Nephron (organoid): Measurements from ENCODE around the gene ZNF451.
"Not testable (repeated sequence)": the region's sequence is repeated elsewhere in the genome, so short reads cannot be mapped to it uniquely, and the experiment has no call there.

Experiments
- H3K27ac Mint-ChIP-seq, 3 experiments: 2 replicates each; pipeline ENCODE4 v1.8.0; 2020; ENCODE audit warnings: mixed read lengths in 3 of 3, mild to moderate bottlenecking in 2 of 3, moderate library complexity in 1 of 3
- H3K27me3 Mint-ChIP-seq: 2 replicates; pipeline ENCODE4 v1.8.0; 2021; ENCODE audit warnings: low read depth, mild to moderate bottlenecking, moderate library complexity, mixed read lengths
- H3K36me3 Mint-ChIP-seq: 2 replicates; pipeline ENCODE4 v1.8.0; 2020; ENCODE audit warnings: low read depth, mixed read lengths
- H3K4me1 Mint-ChIP-seq: 2 replicates; pipeline ENCODE4 v1.8.0; 2020; ENCODE audit warnings: mixed read lengths
- H3K4me3 Mint-ChIP-seq, 3 experiments: 2 replicates each; pipeline ENCODE4 v1.8.0; 2020; ENCODE audit warnings: mild to moderate bottlenecking in 3 of 3, mixed read lengths in 3 of 3, moderate library complexity in 2 of 3
- H3K9me3 Mint-ChIP-seq: 2 replicates; pipeline ENCODE4 v1.8.0; 2020; ENCODE audit warnings: mixed read lengths
- CTCF ChIP-seq, 3 experiments: fragments of 200-600 bp; sonication (generic); IDR thresholded peaks; one replicate each; pipeline ENCODE4 v1.5.0; 2021; ENCODE audit warnings: antibody characterized with exemption in 3 of 3; ENCODE audit not compliant: unreplicated experiment in 3 of 3

ZNF451 gene

GRCh38 chr6:57089687-57090457, at the start of gene ZNF451:
ZNF451 (plus strand) TSS chr6:57090188; CDS start chr6:57090254, 66 bp downstream.
- Mint-ChIP-seq H3K27ac (peak within 1 kb of the TSS; percentile 88 to 91 (median 90)), H3K27me3 (no peaks in the 10 kb centered on the region), H3K36me3 (peaks cover 18% of the 10 kb centered on the region), H3K4me3 (peak within 1 kb of the TSS; percentile 83 to 87 (median 83)), H3K9me3 (no peaks in the 10 kb centered on the region), H3K4me1 (peaks cover 33% of the 10 kb centered on the region)
- TF ChIP-seq CTCF (IDR thresholded peaks at IDR 0.05; ENCODE audit: unreplicated experiment in 3 of 3): no peak

GRCh38 chr6:57044061-57044460, 45.9 kb upstream of the ZNF451 start:
- H3K27me3 Mint-ChIP-seq, H3K9me3 Mint-ChIP-seq, H3K27ac Mint-ChIP-seq: not testable (repeated sequence)
- peaks cover 10% of the 10 kb centered on the region for H3K36me3 Mint-ChIP-seq
- peaks cover 12% of the 10 kb centered on the region for H3K4me1 Mint-ChIP-seq
- H3K4me3 Mint-ChIP-seq: peak overlapping the region; percentile 12 to 66 (median 35)

DNA sequence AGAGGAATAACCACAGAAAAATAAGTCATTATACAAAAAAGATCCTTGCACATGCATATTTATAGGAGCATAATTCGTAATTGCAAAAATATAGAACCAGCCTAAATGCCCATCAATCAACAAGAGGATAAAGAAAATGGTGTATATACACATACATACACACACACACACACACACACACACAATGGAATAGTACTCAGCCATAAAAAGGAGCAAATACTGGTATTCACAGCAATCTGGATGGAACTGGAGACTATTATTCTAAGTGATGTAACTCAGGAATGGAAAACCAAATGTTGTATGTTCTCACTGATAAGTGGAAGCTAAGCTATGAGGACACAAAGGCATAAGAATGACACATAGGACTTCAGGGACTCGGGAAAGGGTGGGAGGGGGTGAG, 45.4 kb upstream of the ZNF451 start:
- Mint-ChIP-seq H3K36me3 (peaks cover 15% of the 10 kb centered on the region), H3K27me3 (peaks cover 9% of the 10 kb centered on the region), H3K9me3 (peaks cover 4% of the 10 kb centered on the region), H3K4me1 (peaks cover 17% of the 10 kb centered on the region), H3K4me3 (peak overlapping the region in 2 of 3 experiments; percentile 66 to 67), H3K27ac (no peak overlapping the region)
- TF ChIP-seq CTCF (IDR thresholded peaks at IDR 0.05; ENCODE audit: unreplicated experiment in 3 of 3): no peak

GRCh38 chr6:57046332-57047256, 43.4 kb upstream of the ZNF451 start, which contains the start of gene KIAA1586:
KIAA1586 (plus strand) TSS chr6:57046693; CDS start chr6:57046756, 63 bp downstream.
- H3K4me3 Mint-ChIP-seq: peak within 1 kb of the TSS; percentile 97 to 98 (median 98)
- H3K27me3 Mint-ChIP-seq, H3K9me3 Mint-ChIP-seq: not testable (repeated sequence)
- H3K4me1 Mint-ChIP-seq: peaks cover 24% of the 10 kb centered on the region
- peak within 1 kb of the TSS; percentile 89 to 97 (median 92) for H3K27ac Mint-ChIP-seq
- H3K36me3 Mint-ChIP-seq: peaks cover 29% of the 10 kb centered on the region

DNA sequence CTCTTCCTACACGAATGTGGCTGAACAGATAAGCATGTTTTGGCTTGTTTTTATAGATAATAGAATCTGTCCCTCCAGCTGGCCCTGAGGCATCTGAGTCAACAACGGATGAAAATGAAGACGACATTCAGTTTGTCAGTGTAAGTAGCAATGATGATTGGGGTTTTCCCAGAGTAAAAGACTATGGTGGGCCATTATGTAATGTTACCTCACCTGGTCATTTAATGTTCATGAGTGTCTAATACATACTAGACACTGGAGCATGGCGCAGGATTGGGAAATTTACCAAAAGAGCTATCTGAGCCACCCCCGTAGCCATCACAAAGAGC, 42.8 kb upstream of the ZNF451 start:
- not testable (repeated sequence) for H3K27ac Mint-ChIP-seq, H3K4me3 Mint-ChIP-seq, H3K9me3 Mint-ChIP-seq, H3K27me3 Mint-ChIP-seq
- Mint-ChIP-seq H3K4me1 (peaks cover 24% of the 10 kb centered on the region), H3K36me3 (peaks cover 36% of the 10 kb centered on the region)

DNA sequence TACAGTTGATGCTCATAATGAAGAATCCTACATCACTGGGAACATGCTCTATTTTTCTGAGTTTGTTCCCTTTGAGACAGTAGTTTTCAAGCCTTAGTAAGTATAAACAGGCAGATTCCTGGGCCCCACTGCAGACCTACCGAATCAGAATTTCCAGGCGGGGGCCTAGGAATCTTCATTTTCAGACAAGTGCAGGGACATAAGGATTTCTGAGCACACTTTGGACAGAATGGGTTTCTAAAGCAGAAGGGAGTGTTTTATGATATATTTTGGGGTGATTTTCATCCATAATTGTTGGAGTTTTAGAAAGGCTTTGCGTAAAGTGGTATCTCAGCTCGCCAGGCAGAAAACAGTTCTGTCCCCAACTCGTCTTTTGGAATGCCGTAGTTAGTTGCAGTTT, 42.1 kb upstream of the ZNF451 start:
- Mint-ChIP-seq H3K4me3 (peak overlapping the region; percentile 78 to 80 (median 80)), H3K36me3 (peaks cover 40% of the 10 kb centered on the region), H3K4me1 (peaks cover 24% of the 10 kb centered on the region), H3K27ac (peak overlapping the region in 1 of 3 experiments; percentile 70)
- H3K9me3 Mint-ChIP-seq, H3K27me3 Mint-ChIP-seq: not testable (repeated sequence)

DNA sequence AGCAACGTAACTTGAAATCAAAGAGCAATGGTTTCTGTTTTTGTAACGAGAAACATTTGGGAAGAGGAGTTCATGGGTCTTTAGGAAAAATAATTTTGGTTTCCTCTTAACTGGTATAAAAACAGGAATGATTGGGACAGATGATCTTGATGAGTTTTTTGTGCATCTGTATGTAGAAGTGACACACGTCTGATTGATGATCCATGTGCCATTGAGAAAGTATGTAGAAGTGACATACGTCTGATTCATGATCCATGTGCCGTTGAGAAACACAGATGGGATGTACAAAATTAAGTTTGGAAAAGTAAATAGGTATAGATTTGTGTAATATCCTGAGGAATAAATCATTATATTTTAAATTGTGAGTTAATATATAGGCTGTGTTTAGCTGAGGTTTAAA, 41.4 kb upstream of the ZNF451 start:
- TF ChIP-seq CTCF (IDR thresholded peaks at IDR 0.05; ENCODE audit: unreplicated experiment in 3 of 3): no peak
- peaks cover 24% of the 10 kb centered on the region for H3K4me1 Mint-ChIP-seq
- peaks cover 4% of the 10 kb centered on the region for H3K9me3 Mint-ChIP-seq
- peaks cover 47% of the 10 kb centered on the region for H3K36me3 Mint-ChIP-seq
- H3K27me3 Mint-ChIP-seq: no peaks in the 10 kb centered on the region
- peak overlapping the region in 1 of 3 experiments; percentile 70 for H3K27ac Mint-ChIP-seq
- peak overlapping the region; percentile 78 to 80 (median 80) for H3K4me3 Mint-ChIP-seq
